Heart left ventricle (tissue), 16 donors: ENCODE data around the gene NTPCR. TPM values are rescaled to one million over a fixed set of nuclear protein-coding genes. Genes with fewer than 3 reads are reported as not detected.

Source experiments
- ATAC-seq, 4 donors: fragments of 200-7000 bp; cut with Tn5 transposase; one replicate each; pipeline ENCODE4 v1.9.1; 2020 to 2022; ENCODE audit warnings: moderate library complexity in 4 of 4, mild to moderate bottlenecking in 3 of 4, moderate number of reproducible peaks in 1 of 4
- DNase-seq, 5 donors: peaks; one replicate each; pipeline ENCODE4 v3.0.0-alpha.2; 2020
- H3K27ac ChIP-seq, 12 donors: fragments of 200-600 bp; sonication (generic) in 4 of 12; one replicate each; pipeline versions ENCODE4 v1.5.0 to v1.8.0; 2016 to 2022; ENCODE audit warnings: mild to moderate bottlenecking in 2 of 12
- H3K27me3 ChIP-seq, 9 donors: fragments of 200-600 bp; sonication (generic) in 2 of 9; one replicate each; pipeline versions ENCODE4 v1.5.1 to v1.8.0; 2016 to 2022; ENCODE audit warnings: mild to moderate bottlenecking in 3 of 9
- H3K36me3 ChIP-seq, 9 donors: fragments of 200-600 bp; sonication (generic) in 2 of 9; one replicate each; pipeline versions ENCODE4 v1.5.0 to v1.8.0; 2018 to 2022; ENCODE audit warnings: mild to moderate bottlenecking in 2 of 9
- H3K4me1 ChIP-seq, 12 donors: fragments of 200-600 bp; sonication (generic) in 4 of 12; one replicate each; pipeline versions ENCODE4 v1.5.0 to v1.8.0; 2016 to 2022; ENCODE audit warnings: mild to moderate bottlenecking in 3 of 12
- H3K4me3 ChIP-seq, 12 donors: fragments of 200-600 bp; sonication (generic) in 4 of 12; one replicate each; pipeline versions ENCODE4 v1.5.0 to v1.8.0; 2017 to 2022; ENCODE audit warnings: mild to moderate bottlenecking in 9 of 12, moderate library complexity in 4 of 12
- H3K9me3 ChIP-seq, 12 donors: fragments of 200-600 bp; sonication (generic) in 4 of 12; one replicate each; pipeline versions ENCODE4 v1.5.0 to v1.8.0; 2016 to 2022; ENCODE audit warnings: mild to moderate bottlenecking in 1 of 12
- CTCF ChIP-seq, 12 donors: fragments of 200-600 bp; sonication (generic) in 4 of 12; IDR thresholded peaks; one replicate each; pipeline versions ENCODE4 v1.5.0 to v1.8.0; 2018 to 2022; ENCODE audit warnings: antibody characterized with exemption in 12 of 12, mild to moderate bottlenecking in 5 of 12
- POLR2A ChIP-seq, 2 donors: fragments of 450-650 bp; IDR thresholded peaks; one replicate each; pipeline ENCODE4 v1.6.1; 2017; ENCODE audit warnings: antibody characterized with exemption in 2 of 2, mild to moderate bottlenecking in 2 of 2, moderate library complexity in 2 of 2
- WGBS, 4 donors: extraction: QIAGEN DNeasy Blood & Tissue Kit in 2 of 4; methylation state at CpG; one replicate each; pipeline versions ENCODE4 v1.1.5 to v1.1.7; 2013 to 2018; 5-methylcytosine and 5-hydroxymethylcytosine counted together
- intact Hi-C, 10 donors: fragments of 100-400 bp; cut with DNase I; formaldehyde crosslinking; loops; one replicate each; pipeline versions ENCODE4 v1.11.1 to v1.14.2; 2022
- long read RNA-seq, 3 donors: library from polyadenylated mRNA; unstranded; transcript quantifications; one replicate each; pipeline ENCODE4 v2.0.0, GENCODE V29; 2020 to 2021
- polyA plus RNA-seq, 2 donors: library from polyadenylated mRNA; stranded (reverse); fragments of 200-250 nt; gene quantifications; one replicate each; pipeline ENCODE4 v1.2.3, GENCODE V29; 2013
- total RNA-seq, 9 donors: library from RNA; depleted of rRNA in 2 of 9; stranded (reverse); fragments of >200 nt in 2 of 9; fragmentation: NEBNext Ultra II Directional in 3 of 9; extraction: Animal tissue kit (Norgen Biotek cat#: 25700) in 3 of 9; gene quantifications; one replicate each; pipeline versions ENCODE4 v1.1.0 to v1.2.4, GENCODE V29; 2016 to 2023
- donor health status: ischemic (EF 13 %, LVEDD 7.1; RV severe dilation, severe dysfunction).
- donor health status: healthy with polysubstance abuse.
- donor health status: DM: no; HTN: yes; CAD: no.
- donor health status: DM: no; HTN: no; CAD: no.
- donor health status: ischemic (EF 25% LVEDD 6.9; RV normal size, moderate dysfunction).
- donor health status: ischemic (EF 25% LVEDD 5.7; RV mildly dilated, moderate dysfunction).
- donor health status: healthy.
- donor health status: DM: yes; HTN: yes; CAD: no.
- donor health status: ischemic (EF 35%, LVEDD 5.7; RV mildly dilated, moderate dysfunction).
- donor health status: nonischemic (EF 11% LVEDD 7.7; RV severe dilation, severe dysfunction).
- donor health status: DM: yes; HTN: yes; CAD: no.
- donor health status: PGD.
- donor health status: ischemic (EF 29% LVEDD 5.4; RV normal size, mild dysfunction).
- donor health status: nonischemic (EF 23%, LVEDD 6.1; RV moderate dilation, normal function).

The NTPCR gene, protein sequence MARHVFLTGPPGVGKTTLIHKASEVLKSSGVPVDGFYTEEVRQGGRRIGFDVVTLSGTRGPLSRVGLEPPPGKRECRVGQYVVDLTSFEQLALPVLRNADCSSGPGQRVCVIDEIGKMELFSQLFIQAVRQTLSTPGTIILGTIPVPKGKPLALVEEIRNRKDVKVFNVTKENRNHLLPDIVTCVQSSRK
- total RNA-seq (10 to 100 TPM; 29.6 to 62.9 (median 57.7) TPM), polyA plus RNA-seq (10 to 100 TPM; 70.3 to 81.8 TPM)
- long read RNA-seq, donor 1, full-length matches to known transcripts = 41 of 48 reads
- long read RNA-seq, donor 1, partial matches to known transcripts = 3 of 48 reads
- long read RNA-seq, donor 1, other reads (novel, unspliced or antisense) = 4 of 48 reads
- long read RNA-seq, donor 2, full-length matches to known transcripts = 54 of 62 reads
- long read RNA-seq, donor 2, partial matches to known transcripts = 1 of 62 reads
- long read RNA-seq, donor 2, other reads (novel, unspliced or antisense) = 7 of 62 reads
- long read RNA-seq, donor 3, full-length matches to known transcripts = 49 of 57 reads
- long read RNA-seq, donor 3, partial matches to known transcripts = 3 of 57 reads
- long read RNA-seq, donor 3, other reads (novel, unspliced or antisense) = 5 of 57 reads

GRCh38 chr1:232950197-232951176 is at the start of gene NTPCR:
Gene NTPCR, plus strand, starts transcription at chr1:232950611. Its CDS starts 100 bp downstream, at chr1:232950711.
- H3K9me3 ChIP-seq = no peaks in the 10 kb centered on the region
- peaks cover 0 to 5% (median 0%) of the 10 kb centered on the region in 9 donors for H3K27me3 ChIP-seq
- TF ChIP-seq CTCF (IDR thresholded peaks at IDR 0.05) = peak in 7 of 12 donors; percentile 5 to 42 (median 28)
- TF ChIP-seq POLR2A (IDR thresholded peaks at IDR 0.05) = peak in 1 of 2 donors; percentile 65
- no peaks in the 10 kb centered on the region for H3K36me3 ChIP-seq
- H3K4me1 ChIP-seq = peaks cover 0 to 32% (median 21%) of the 10 kb centered on the region in 12 donors
- ATAC-seq = peak; percentile 94 to 98 (median 96)
- intact Hi-C loops = loop anchor here in 6 of 10 donors (5.0 to 10.0 kb wide), 6 partner anchors 143 to 318 kb away; partner anchors contain the start of genes MAP10 (in 4 of the 6) and SIPA1L2 (in 2 of the 6)
- peak within 1 kb of the TSS; percentile 70 to 95 (median 88) for H3K27ac ChIP-seq
- DNase-seq = peak; percentile 94 to 98 (median 95)
- 1 to 2% (median 1%) methylated on average over 42 to 56 of the region's 56 CpGs for WGBS, 4 donors
- H3K4me3 ChIP-seq = peak within 1 kb of the TSS; percentile 40 to 100 (median 88)

GRCh38 chr1:232900818-232901217 is 49.6 kb upstream of the NTPCR start:
- H3K4me3 ChIP-seq = no peak overlapping the region
- TF ChIP-seq POLR2A (IDR thresholded peaks at IDR 0.05) (no peak), CTCF (IDR thresholded peaks at IDR 0.05) (no peak)
- intact Hi-C loops = no loop called here
- peak in 2 of 4 donors; percentile 42 to 45 for ATAC-seq
- H3K36me3 ChIP-seq = no peaks in the 10 kb centered on the region
- 33 to 42% (median 36%) methylated on average over 10 of the region's 10 CpGs for WGBS, 4 donors
- no peak overlapping the region for H3K27ac ChIP-seq
- peak in 1 of 5 donors; percentile 36 for DNase-seq
- H3K27me3 ChIP-seq = no peaks in the 10 kb centered on the region
- H3K4me1 ChIP-seq = peaks cover 0 to 17% (median 12%) of the 10 kb centered on the region in 12 donors
- no peaks in the 10 kb centered on the region for H3K9me3 ChIP-seq

GRCh38 chr1:232901255-232901654 is 49.2 kb upstream of the NTPCR start:
- no peaks in the 10 kb centered on the region for H3K9me3 ChIP-seq
- no peaks in the 10 kb centered on the region for H3K36me3 ChIP-seq
- peaks cover 0 to 21% (median 12%) of the 10 kb centered on the region in 12 donors for H3K4me1 ChIP-seq
- TF ChIP-seq CTCF (IDR thresholded peaks at IDR 0.05) (no peak), POLR2A (IDR thresholded peaks at IDR 0.05) (no peak)
- no peak overlapping the region for H3K4me3 ChIP-seq
- no peak for DNase-seq
- no peaks in the 10 kb centered on the region for H3K27me3 ChIP-seq
- intact Hi-C loops = no loop called here
- no peak for ATAC-seq
- H3K27ac ChIP-seq = no peak overlapping the region
- WGBS, 4 donors = 29 to 33% (median 30%) methylated on average over 4 of the region's 4 CpGs
